IPS-18c (cell line): ENCODE results near the gene BCKDHB.
"Not testable (repeated sequence)": the region's sequence is repeated elsewhere in the genome, so short reads cannot be mapped to it uniquely, and the experiment has no call there.

Experiments
- H3K4me3 ChIP-seq: 2 replicates; pipeline ENCODE4 v1.7.0; 2013; ENCODE audit warnings: low read depth, mild to moderate bottlenecking, low read length, moderate library complexity; ENCODE audit not compliant: insufficient read depth
- H3K9me3 ChIP-seq: one replicate; pipeline ENCODE4 v1.6.1; 2013; ENCODE audit warnings: mild to moderate bottlenecking, low read length, moderate library complexity; ENCODE audit not compliant: control insufficient read depth, insufficient read depth

The BCKDHB gene

GRCh38 chr6:80272988-80273387 is 166.5 kb downstream of the BCKDHB start:
- no peaks in the 10 kb centered on the region for H3K9me3 ChIP-seq
- no peak overlapping the region for H3K4me3 ChIP-seq

GRCh38 chr6:80276861-80277260 is 170.4 kb downstream of the BCKDHB start:
- H3K9me3 ChIP-seq = no peaks in the 10 kb centered on the region
- H3K4me3 ChIP-seq = no peak overlapping the region

DNA sequence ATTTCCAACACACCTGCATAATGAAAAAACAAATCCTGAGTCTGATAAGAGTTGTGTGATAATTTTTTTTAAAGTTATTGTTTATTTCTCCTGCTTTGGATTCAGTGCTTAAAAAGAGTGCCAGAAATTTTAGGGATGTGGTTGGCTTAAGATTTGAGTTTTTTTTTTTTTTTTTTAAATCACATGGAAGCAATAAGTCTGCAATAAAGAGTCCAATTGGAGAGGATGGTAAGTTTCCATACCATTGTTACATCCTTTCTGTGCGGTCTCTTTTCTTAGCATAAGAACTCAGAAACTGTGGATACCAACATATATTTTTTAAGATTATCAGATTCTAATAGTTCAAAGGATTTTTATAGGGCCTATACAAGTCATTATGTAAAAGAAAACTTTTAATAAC is 171.0 kb downstream of the BCKDHB start:
- H3K4me3 ChIP-seq = no peak overlapping the region
- no peaks in the 10 kb centered on the region for H3K9me3 ChIP-seq

- H3K4me3 ChIP-seq = no peak overlapping the region
- H3K9me3 ChIP-seq = no peaks in the 10 kb centered on the region
Measured at GRCh38 chr6:80280262-80281010, 174.0 kb downstream of the BCKDHB start.

- H3K9me3 ChIP-seq = no peaks in the 10 kb centered on the region
- H3K4me3 ChIP-seq = no peak overlapping the region
Measured at GRCh38 chr6:80282913-80283554, 176.6 kb downstream of the BCKDHB start.

- H3K4me3 ChIP-seq = no peak overlapping the region
- H3K9me3 ChIP-seq = no peaks in the 10 kb centered on the region
Measured at GRCh38 chr6:80287112-80287511, 180.6 kb downstream of the BCKDHB start.

DNA sequence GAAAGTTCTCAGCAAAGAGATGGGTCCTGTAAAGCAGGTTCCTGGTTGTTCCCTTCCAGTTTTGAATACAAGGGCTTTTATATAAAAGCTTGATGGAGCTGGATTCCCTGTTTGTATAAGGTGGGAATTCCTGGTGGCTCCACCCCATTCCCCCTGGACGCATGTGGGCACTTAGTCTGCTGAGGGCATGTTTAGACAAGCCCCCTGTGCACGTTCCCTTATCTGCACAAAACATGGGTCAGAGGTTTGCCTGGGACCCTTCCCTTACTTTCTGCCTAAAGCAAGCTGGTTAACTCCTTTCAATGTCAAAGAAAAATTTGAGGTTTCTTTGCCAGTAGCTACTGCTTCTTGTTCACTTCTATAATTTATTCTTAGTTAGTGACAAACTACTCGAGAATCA is 181.1 kb downstream of the BCKDHB start:
- no peak overlapping the region for H3K4me3 ChIP-seq
- peaks cover under 1% of the 10 kb centered on the region for H3K9me3 ChIP-seq

DNA sequence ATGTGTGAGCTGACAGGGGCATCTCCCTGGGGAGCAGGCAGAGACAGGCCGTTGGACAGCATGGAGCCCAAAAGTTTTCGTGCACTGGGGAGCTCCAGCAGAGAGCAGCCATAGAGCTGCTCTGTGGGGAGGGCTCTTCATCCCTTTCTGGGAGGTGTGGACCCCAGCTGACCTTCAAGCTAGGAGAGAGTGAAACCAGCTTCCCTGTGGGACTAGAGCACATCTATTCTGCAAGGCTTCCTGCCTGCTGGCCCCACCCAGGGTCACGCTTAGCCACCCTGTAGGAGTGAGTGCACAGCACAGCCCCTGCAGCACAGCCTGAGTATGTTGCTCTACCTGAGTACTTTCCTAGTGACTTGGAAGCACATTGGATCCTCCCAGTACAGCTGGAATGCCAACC is 183.3 kb downstream of the BCKDHB start:
- Histone ChIP-seq H3K4me3 (no peak overlapping the region), H3K9me3 (peaks cover 4% of the 10 kb centered on the region)

DNA sequence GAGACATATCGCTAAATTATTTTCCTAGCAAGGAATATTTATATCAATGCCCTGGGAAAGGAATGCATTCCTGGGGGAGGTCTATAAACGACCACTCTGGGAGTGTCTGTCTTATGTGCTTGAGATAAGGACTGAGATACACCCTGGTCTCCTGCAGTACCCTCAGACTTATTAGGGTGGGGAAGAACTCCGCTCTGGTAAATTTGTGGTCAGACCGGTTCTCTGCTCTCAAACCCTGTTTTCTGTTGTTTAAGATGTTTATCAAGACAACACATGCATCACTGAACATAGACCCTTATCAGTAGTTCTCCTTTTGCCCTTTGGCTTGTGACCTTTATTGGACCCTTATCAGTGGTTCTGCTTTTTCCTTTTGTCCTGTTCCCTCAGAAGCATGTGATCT is 188.1 kb downstream of the BCKDHB start:
- not testable (repeated sequence) for H3K4me3 ChIP-seq, H3K9me3 ChIP-seq

DNA sequence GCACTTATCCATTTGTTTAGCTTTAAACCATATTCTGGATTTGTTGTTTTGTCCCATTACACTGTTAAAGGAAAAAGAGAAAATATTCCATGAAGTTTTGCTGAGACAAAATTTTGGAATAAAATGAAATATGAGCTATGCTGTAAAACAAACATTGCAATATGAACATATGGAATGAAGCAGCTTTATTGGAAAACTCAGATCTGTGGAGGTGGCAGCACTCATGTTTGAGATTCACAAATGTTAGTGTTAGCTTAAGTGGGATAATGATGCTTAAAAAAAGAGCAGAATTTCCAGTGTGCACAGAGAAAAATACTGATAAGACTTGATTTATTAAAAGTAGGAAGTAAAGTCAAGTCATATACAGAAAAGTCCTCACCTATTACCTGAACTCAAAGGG is 196.2 kb downstream of the BCKDHB start:
- no peaks in the 10 kb centered on the region for H3K9me3 ChIP-seq
- no peak overlapping the region for H3K4me3 ChIP-seq

GRCh38 chr6:80304014-80304413 is 197.5 kb downstream of the BCKDHB start:
- Histone ChIP-seq H3K9me3 (no peaks in the 10 kb centered on the region), H3K4me3 (no peak overlapping the region)

DNA sequence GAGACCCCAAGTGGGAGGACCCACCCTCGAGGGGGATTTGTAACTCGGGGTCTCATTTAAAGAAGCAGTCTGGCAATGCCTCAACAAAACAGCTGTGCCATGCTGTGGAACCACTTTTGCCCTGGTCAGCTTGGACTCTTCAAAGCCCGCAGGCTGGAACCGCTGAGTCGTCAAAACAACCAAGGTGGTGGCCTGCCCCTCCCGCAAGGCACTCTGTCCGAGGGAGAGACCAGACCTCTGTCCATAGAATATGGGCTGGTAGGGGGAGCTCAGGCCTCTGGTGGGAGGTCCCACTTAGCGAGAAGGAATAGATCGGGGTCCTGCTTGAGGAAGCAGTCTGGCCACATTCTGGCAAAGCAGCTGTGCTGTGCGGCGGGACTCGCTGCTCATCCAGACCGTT is 208.1 kb downstream of the BCKDHB start:
- no peak overlapping the region for H3K4me3 ChIP-seq
- H3K9me3 ChIP-seq = no peaks in the 10 kb centered on the region

DNA sequence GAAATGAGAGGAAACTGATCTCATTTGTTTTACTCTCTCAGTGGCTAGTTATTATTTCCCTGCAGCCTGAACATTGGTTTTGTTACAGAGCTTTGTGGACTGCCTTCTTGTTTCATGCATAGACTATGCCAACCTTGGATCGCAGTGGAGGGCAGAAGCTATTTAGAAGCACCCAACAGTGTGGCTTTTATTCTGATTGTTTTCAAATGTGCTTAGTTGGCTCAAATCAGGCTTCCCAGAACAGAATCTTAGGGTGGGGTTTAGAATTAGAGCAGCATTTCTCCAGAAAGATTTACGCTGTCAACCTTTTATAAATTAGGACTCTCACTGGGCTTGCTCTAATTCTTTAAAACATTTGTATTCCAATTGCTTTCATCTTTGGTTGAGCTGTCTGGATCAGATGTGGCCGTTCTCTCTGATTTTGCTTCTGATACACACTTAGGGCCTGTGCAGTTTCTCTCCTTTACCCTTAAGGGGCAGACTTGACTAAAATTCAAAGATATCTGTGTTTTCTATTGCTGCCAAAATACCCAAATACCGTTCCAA is 210.3 kb downstream of the BCKDHB start:
- H3K9me3 ChIP-seq = no peaks in the 10 kb centered on the region
- H3K4me3 ChIP-seq = no peak overlapping the region

DNA sequence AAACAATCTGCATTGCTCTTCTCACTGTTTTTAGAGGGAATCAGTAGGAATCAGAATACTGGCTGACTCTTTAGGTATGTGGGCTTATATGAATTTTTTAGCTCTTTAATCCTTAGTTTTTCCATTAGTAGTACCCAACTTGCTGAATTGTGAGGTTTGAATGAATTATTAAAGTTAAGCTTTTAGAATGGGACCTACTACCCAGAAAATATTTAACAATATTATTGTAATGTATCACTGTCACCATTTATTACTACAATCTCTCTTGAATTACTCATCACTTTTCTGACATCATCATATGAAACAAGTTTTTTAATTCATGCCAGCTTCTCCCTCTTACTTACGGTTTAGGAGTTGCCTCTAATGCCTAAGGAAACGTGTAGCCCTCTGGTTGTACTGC is 212.7 kb downstream of the BCKDHB start:
- Histone ChIP-seq H3K4me3 (no peak overlapping the region), H3K9me3 (no peaks in the 10 kb centered on the region)

DNA sequence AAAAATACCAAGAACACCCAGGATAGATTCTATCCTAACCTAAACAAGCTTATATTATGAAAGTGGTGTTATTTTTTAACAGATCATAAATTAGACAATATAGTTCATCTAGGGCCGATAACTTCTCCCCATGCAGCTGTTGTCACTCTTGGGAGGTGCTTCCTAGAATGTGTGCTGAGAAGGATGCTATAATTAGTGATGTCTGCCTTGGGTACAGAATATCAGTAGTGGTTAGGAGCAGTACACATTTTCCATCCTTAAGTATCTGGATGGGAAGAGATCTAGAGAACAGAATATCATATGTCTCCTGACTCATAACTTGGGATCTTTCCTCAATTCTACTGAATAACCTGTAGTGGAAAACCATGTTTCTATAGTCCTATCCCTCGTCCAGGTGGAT is 214.5 kb downstream of the BCKDHB start:
- H3K9me3 ChIP-seq = no peaks in the 10 kb centered on the region
- H3K4me3 ChIP-seq = no peak overlapping the region

DNA sequence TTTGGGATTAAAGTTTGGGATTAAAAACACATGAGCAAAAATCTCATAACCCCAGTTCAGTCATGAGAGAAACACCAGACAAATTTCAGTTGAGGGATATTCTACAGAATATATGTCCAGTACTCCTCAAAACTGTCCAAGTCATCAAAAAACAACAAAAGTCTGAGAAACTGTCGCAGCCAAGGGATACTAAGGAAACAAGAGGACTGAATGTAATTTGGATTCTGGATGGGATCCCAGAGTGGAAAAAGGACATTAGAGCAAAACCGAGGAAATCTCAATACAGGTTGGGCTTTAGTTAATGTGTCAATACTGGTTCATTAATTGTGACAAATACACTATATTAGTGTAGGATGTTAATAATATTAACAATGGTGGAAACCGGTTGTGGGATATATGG is 219.3 kb downstream of the BCKDHB start:
- Histone ChIP-seq H3K4me3 (no peak overlapping the region), H3K9me3 (no peaks in the 10 kb centered on the region)

DNA sequence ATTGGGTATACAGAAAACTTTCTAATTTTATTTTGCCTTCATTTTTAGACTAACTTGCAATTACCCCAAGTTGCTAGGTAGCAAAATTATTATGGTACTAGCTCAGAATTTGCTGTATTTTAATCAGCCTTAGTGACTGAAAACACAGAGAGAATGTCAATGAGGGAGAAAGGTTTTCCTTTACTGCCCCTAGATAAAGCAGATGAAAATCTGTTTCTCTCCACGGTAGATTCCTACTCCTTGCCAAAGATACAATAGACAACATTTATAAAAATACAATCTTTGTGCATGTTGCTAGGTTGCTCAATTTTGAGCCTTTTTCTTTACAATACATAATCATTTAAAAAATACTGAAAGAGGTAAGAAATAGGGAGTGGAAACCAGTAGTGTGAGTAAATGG is 222.2 kb downstream of the BCKDHB start:
- H3K9me3 ChIP-seq = no peaks in the 10 kb centered on the region
- no peak overlapping the region for H3K4me3 ChIP-seq

GRCh38 chr6:80329496-80329895 is 223.0 kb downstream of the BCKDHB start:
- no peaks in the 10 kb centered on the region for H3K9me3 ChIP-seq
- H3K4me3 ChIP-seq = no peak overlapping the region
